HK-2 (cell line): Measurements from ENCODE around the gene CHRM5.

Experiments
- DNase-seq: peaks from one replicate; pipeline ENCODE4 v3.0.0-alpha.2; 2018; ENCODE audit not compliant: unreplicated experiment

CHRM5 gene

GRCh38 chr15:33968224-33968623 is at the start of gene CHRM5:
TSS of gene CHRM5 (plus strand) at chr15:33968497. CDS start at chr15:34062718, 94,221 bp downstream.
- no peak for DNase-seq

GRCh38 chr15:33923446-33923845 is 44.9 kb upstream of the CHRM5 start:
- DNase-seq: no peak

- no peak for DNase-seq
These were observed 42.0 kb upstream of the CHRM5 start for GRCh38 chr15:33926260-33926659.

GRCh38 chr15:33932734-33933133 is 35.6 kb upstream of the CHRM5 start:
- DNase-seq: no peak

GRCh38 chr15:33934396-33934795 is 33.9 kb upstream of the CHRM5 start:
- no peak for DNase-seq

GRCh38 chr15:33934921-33935320 is 33.4 kb upstream of the CHRM5 start:
- no peak for DNase-seq

- DNase-seq: no peak
These were observed 26.8 kb upstream of the CHRM5 start for GRCh38 chr15:33941279-33942063.

- DNase-seq: no peak
These were observed 22.1 kb upstream of the CHRM5 start for GRCh38 chr15:33946152-33946551.

- DNase-seq: no peak
These were observed 12.4 kb upstream of the CHRM5 start for GRCh38 chr15:33955945-33956344.

GRCh38 chr15:33956397-33956796 is 11.9 kb upstream of the CHRM5 start:
- no peak for DNase-seq

GRCh38 chr15:33959844-33960548 is 8.3 kb upstream of the CHRM5 start:
- DNase-seq: no peak

GRCh38 chr15:33960549-33960935 is 7.8 kb upstream of the CHRM5 start:
- no peak for DNase-seq

- no peak for DNase-seq
These were observed 4.2 kb upstream of the CHRM5 start for GRCh38 chr15:33963831-33964664.

- DNase-seq: no peak
These were observed 3.6 kb upstream of the CHRM5 start for GRCh38 chr15:33964665-33965040.

- no peak for DNase-seq
These were observed 524 bp downstream of the CHRM5 start for GRCh38 chr15:33968821-33969220.

- no peak for DNase-seq
These were observed 3.5 kb downstream of the CHRM5 start for GRCh38 chr15:33971811-33972210.

GRCh38 chr15:33975022-33975565 is 6.8 kb downstream of the CHRM5 start:
- DNase-seq: no peak

GRCh38 chr15:33980159-33980558 is 11.9 kb downstream of the CHRM5 start:
- no peak for DNase-seq

- no peak for DNase-seq
These were observed 14.2 kb downstream of the CHRM5 start for GRCh38 chr15:33982516-33982915.

- DNase-seq: no peak
These were observed 17.0 kb downstream of the CHRM5 start for GRCh38 chr15:33985287-33985686.

GRCh38 chr15:33985751-33986150 is 17.5 kb downstream of the CHRM5 start:
- DNase-seq: no peak

- DNase-seq: no peak
These were observed 19.1 kb downstream of the CHRM5 start for GRCh38 chr15:33987444-33987843.
